Stimulated activated CD4-positive, alpha-beta T cell treated with anti-CD3 and anti-CD28 coated beads, Interleukin-15, amount 100 ng/mL, for 24 hours (primary cell): ENCODE data around the gene PODXL.

Experiments used
- DNase-seq: peaks from one replicate; pipeline ENCODE4 v3.0.0-alpha.2; 2020

Gene PODXL

DNA sequence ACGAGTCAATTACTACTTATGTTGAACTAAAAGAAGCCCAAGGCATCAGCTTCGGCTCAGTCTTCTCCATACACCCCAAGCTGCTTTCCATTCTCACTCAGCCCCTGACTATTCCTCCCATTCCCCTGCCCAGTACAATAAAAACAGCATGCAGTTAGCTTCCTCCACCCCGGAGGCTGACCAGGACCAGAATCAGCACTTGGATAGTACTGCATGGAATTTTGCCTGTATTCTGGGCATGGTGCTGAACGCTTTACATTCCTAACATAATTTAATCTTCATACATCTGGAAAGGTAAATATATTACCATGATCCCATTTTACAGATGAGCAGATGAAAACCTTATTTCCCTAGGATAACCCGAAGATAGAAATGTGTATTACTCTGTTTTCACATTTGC, 7.5 kb upstream of the PODXL start:
- DNase-seq = no peak

DNA sequence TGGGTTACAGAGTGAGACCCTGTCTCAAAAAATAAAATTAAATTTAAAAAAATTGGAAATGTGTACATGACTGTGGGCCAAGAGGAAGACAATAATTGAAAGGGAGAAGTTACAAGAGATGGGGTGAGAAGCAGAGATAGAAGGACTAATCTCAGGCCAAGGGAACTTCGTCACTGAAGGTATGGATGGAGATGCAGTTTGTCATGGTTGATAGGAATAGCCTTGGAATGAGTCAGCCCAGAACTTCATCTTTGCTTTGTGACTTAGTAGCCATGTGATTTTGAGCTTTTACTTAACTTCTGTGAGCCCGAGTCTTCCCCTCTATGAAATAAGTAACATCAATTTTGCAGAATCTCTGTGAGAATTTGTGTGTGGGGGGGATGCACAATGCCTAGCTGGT, 6.5 kb upstream of the PODXL start:
- DNase-seq = no peak

DNA sequence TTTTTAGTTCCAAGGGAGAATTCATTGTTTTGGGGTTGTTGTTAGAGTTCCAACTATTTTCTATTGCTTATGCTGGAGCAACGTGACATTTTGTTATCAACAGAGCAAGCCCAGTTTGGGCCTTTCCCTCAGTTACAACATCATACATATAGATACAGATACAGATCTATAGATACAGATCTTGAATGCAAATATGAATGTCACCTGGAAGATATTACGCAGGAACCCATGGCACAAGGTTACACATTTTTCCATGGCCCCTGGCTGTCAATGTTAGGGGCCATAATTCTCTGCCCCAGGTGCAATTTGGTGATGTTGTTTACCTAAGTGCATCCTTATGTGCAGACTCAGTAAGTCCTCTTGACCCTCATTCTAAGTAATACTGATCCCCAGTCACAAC, 3.6 kb upstream of the PODXL start:
- DNase-seq = no peak

DNA sequence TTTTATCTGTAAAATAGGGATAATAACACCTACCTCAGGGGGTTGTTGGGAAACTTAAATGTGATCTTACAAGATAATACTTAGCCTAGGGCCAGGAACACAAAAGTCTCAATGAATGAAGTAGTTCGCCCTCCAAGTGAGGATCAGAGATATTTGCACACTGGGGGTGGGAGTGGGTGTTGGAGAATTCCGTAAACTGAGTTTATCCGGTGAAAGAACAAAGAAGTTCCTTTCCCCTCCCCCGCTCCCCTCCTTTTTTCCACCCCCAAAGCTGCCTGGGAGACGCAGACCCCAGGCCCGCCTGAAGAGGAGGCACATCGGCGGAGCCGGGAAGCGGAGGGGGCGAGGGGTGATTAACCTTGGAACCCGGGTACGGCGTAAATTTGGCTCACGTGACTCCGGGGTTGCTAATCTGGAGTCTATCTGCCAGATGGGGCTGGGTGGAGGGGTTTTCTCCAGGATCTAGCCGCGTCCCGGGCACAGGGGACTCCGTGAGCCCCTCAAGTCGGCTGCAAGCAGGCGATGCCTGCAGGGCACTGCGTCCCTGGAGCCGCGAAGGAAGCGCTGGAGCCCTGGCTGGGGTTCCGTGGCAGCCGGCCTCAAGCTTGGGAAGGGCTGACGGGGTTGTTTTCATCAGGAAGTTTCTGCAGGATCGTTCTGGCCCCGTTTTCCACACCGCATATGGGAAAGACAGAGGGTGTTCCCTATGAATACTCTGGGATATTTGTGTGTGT, 1.4 kb upstream of the PODXL start:
- DNase-seq = no peak

DNA sequence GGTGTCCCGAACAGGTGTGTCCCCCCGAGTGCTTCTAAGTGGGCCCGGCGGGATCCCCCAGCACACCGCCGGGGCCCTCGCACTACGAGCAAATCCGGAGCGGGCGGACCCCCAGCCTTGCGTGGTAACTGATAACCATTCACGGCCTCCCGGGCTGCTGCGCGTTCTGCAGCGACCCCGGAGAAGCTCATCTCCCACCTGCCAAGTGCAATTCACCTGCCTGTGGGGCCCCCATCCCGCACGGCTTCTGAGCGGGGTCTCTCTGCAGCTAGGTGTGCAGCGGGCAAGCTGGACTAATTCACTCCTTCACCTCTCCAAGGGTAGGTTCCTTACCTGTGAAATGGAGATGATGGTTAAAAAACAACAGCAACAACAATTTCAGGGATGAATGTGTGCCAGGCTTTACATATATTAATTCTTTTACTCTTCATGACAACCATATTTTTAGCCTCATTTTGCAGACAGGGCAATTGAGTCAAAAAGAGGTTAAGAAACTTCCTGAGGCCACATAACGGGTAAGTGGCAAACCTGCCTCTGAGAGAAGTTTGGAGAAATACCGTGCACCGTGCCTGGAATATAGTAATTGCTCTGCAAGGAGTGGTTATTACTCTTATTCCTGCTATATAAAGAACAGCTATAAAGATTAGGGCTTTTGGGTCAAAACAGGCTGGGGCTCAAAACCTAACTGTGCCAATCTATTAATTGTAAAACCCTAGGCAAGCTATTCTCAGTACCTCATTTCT, 652 bp upstream of the PODXL start:
- no peak for DNase-seq

DNA sequence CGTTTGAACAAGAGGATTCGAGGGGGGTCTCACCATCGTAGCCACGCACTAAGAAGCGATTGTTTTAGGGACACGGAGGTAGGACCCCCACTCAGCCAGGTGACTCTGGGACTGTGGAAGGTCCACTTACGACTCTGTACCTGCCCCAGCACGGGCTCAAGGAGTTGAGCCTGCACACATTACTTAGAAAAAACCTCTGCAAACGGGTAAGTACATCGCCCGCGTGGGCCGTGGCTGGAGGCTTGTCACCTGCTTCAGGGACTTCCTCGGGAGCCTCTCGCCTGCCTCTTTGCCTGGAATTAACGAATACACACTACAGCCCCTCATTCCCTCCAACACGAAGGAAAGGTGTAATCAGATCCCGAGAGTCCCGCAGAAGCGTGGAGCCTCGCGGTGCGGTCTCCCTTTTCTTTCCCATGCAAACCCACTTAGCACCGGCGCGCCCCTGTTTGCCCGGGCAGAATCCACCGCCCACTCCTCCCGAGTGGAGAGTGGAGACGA, 826 bp downstream of the PODXL start:
- peak; percentile 35 for DNase-seq

DNA sequence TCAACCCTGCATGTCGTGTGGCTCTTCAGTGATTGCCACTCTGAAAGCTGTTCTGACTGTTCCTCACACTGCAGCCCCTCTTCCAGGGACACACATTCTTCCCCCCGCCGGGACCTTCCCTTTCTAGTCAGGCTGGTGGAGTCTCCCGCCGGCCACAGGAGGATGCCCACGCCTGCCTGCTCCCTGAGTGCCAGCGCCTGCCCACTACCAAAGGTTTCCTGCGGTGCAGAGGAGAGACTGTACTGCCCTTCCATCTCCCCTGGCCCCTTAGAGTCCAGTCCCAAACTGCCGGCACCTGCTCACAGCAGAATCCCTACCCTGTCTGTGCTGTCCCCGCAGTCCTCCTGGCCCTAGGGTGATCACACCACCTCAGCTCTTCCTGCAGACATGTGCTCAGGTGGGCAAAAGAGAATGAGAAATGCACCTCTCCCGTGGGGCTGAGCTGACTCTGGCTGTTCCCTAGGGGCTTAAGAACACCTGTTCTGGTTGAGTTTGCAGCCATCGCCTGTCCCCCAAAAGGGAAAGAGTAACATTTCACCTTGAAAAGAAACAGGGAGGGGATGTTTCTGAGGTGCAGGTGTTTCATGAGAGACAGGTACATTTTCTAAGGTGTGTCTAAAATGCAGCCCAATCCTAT, 1.4 kb downstream of the PODXL start:
- DNase-seq = no peak

DNA sequence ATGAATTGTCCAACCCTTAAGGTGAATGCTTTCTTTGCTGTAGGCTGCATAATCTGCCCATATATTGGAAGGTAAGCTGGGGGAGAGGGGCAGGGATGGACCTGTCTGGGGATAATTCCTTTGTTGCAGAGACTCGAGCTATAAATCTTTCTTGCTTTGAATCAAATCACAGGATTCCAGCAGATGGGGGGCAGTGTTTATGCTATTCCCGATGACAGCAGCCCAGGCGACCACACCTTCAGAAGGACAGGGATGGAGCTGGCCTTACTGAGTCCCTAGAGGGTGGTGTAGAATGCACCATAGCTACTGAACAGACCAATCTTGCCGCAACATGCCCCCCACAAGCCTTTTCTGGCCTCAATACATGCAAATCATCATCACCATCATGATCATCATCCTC, 2.5 kb downstream of the PODXL start:
- no peak for DNase-seq

DNA sequence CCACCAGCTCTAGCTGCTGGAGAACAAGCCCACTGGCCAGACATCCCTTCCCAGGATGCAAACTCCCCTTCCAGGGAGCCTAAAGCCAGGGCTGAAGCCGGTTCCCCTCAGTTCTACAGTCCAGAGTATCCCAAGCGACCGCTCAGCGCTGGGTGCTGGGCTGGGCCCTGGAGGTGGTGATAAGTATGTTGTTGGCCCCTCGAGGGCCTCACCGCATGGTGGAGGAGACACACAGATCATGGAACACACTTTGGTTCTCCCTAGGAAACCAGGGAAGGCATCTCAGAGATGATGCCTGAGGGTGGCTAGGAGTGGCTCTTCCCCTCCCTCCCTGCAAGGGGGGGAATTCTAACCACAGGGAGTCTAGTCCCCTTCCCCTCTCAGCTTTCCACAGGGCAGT, 4.4 kb downstream of the PODXL start:
- DNase-seq = no peak

DNA sequence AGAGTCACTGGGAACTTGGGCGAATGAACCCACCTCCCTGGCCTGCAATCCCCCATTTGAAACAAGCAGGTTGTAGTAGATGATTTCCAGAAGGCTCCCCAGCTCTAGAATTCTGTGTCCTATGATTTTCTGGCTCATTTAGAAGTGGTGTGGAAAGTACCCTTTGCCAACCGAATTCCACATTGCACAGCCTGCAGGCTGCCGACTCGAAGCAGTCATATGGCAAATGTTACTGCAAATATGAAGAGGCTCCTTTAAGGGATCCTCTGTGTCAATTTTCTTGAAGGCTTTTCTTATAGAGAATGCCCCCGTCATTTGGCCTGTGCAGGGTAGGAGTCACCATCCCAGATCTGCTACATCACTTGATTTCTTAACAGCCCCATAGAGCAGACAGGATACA, 5.6 kb downstream of the PODXL start:
- DNase-seq = no peak

DNA sequence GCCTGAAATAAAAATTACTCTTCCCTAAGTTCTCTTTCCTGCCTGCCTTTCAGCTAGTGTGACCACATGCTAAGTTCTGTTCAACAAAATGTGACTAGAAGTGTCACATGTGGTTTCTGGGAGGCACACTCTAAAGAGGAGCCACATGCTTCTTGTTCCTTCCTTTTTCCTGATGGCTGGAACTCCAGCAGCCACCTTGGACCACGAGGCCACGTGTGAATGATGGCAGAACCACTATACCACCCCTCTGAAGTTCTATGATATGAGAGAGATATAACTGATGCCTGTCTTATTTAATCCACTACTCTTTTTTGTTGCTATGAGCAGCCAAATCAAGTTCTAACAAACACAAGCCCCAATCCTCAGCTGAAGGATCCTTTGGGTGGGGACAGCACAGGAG, 8.1 kb downstream of the PODXL start:
- no peak for DNase-seq

DNA sequence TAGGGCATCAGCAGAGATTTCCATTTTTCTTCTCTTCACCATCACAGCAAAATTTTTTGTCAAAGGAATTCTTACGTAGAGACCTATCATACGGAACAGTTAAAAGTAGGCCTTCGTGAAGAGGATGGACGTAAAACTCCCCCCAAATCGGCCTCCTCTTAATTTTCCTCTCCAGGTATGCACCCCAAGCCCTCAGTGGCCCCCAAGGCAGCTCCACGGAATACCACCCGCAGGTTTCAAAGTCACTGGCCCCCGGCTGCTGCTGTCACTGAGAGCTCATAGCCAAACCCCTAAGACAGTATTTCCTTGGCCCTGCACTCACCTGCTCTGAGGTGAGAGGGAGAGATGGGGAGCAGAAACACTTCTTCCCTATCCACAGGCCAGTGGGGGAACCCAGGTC, 8.8 kb downstream of the PODXL start:
- DNase-seq = no peak

DNA sequence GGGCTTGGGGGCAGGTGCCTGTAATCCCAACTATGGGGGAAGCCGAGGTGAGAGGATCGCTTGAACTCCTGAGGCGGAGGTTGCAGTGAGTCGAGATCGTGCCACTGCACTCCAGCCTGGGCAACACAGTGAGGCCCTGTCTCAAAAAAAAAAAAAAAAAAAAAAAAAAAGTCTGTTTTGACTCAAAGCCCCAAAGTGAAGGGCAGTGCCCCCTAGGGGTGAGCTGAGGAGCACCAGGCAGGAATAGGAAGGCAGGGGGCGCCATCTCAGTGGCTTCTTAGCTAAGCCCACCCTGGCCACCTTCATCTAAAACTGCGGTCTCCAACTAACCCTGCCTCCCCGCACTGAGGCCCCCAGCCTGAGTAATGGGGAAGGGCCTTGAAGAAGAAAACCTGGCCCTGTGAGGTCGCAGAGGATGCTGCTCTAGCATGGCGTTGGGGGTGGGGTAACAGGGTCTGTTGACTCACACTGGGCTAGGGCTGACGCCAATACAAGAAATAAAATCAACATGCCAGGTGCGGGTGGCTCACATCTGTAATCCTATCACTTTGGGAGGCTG, 9.8 kb downstream of the PODXL start:
- DNase-seq = peak; percentile 63

DNA sequence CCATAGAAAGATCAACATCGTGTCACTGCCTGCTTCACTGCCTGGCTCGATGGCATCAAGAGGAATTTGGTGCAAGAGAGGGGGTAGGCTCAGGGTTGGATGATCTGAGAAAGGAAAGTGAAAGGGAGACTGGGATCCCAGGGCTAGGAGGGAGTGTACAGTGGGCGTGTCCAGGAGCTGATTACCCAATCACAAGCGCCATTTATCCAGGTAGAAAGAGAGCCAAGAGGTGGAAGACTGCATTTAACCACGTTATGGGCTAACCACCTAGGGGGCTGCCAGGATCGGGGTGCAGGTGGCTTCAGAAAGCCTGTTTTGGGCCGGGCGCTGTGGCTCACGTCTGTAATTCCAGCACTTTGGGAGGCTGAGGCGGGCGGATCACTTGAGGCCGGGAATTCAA, 10.3 kb downstream of the PODXL start:
- DNase-seq = no peak

DNA sequence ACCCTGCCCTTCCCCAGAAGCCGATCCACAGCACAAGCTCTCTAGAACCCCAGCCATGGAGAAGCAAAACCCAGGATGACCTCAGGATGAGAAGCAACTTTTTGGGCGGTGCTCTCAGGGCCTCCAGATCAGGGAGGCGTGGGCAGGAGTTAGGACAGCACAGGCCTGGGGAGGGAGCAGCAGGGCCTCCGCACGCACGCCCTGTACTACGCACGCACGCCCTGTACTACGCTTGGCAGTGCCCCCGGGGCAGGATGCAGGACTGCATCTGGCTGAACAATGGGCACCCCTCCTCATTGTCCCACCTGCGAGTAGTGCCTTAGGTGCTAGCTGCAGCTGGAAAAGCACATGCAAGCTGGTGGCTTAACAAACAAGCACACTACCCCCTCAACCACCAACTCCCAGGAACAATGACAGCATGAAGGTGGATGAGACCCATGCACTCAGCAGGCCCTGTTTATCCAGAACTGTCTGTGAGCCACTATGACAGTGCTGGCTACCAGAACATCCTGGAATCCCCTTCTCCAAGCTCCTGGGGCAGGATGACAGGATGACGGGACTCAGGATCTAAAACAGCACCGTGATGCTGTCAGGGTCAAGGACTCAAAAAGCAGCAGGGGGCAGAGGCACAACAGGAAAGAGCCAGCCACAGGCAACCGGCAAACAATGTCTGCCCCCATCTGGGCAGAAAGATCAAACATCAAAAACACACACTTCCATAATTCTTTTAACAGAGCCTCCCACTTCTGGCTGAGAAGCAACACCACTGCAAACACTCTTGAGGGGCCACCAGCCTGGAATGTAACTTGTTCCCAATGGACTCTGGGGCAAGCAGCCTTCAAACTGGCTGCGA, 11.8 kb downstream of the PODXL start:
- no peak for DNase-seq

DNA sequence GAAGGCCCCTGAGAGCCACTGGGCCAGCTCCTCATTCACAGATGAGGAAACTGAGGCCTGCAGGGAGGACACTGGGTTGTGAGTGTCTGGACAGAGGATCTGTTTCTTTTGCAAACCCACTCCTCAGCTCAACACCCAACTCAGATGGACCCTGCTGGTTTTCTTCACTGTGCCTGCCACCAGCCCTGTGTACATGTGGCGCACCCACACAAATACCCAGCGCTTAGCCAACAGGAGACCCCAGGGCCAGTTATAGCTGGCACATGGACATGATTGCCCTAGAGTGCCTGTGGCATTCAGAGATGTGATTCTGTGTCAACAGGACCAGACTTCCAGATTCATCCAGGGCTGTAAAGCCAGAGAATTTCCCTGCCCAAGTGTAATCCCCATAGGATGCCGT, 12.4 kb downstream of the PODXL start:
- no peak for DNase-seq

DNA sequence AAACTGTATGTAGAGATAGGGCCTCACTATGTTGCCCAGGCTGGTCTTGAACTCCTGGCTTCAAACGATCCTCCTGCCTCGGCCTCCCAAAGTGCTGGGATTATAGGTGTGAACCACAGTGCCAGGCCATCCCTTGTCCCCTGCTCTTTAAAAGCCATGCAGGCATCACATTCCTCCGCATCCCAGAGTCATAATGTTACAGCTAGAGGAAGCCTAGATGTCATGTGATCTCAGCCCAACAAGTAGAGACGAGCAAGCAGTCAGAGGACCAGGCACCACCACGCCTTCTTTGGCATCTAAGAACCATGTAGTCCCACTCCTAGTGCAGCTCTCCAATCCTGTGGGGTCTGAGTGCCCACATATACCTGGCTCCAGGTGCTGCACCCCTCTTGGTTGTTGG, 13.1 kb downstream of the PODXL start:
- DNase-seq = no peak

DNA sequence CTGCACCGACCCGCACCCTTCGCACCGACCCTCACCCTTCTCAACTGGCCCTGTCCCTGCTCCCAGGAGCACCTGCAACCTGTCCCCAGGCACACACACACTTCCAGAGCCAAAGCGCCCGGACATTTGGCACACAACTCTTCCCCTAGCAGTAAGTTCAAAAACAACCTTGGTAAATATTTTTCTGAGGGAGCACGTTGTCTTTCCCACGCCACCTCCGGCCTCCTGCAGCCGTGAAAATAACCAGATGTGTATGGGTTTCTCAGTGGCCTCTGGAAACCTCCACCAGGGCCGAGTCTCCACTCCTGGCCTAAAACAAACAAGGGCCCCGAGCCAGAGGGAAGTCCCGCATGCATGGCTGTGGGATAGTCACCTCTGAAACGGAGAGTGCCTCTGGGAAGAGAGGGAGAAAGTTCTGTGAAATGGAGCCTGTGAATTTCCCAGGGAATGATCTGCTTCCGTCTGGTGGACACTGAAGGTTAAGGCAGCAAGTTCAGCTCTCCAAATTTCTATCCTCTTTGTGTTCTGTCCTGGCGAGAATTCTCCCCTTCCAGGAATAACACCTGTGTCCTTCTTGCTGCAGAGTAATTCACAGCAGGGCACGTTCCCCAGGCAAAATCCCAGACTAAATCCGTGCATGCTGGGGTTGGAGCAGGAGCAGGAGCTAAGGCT, 15.8 kb downstream of the PODXL start:
- no peak for DNase-seq

DNA sequence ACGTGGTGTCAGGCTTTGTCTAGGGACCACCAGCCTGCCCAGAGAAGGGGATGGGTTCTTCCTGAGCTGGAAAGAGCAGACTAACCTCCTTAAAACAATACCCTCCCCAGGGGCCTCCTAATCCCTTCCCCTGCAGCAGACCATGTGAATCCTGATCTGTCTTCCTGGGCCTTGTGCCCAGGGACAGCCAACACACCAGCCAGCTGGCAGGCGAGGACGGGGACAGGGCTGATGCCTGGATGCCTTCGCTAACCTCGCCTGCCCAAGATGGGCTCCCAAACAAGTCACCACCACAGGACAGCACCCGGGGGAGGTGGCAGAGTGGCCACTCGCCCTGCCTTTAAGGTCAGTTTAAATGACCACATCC, 17.6 kb downstream of the PODXL start:
- no peak for DNase-seq

DNA sequence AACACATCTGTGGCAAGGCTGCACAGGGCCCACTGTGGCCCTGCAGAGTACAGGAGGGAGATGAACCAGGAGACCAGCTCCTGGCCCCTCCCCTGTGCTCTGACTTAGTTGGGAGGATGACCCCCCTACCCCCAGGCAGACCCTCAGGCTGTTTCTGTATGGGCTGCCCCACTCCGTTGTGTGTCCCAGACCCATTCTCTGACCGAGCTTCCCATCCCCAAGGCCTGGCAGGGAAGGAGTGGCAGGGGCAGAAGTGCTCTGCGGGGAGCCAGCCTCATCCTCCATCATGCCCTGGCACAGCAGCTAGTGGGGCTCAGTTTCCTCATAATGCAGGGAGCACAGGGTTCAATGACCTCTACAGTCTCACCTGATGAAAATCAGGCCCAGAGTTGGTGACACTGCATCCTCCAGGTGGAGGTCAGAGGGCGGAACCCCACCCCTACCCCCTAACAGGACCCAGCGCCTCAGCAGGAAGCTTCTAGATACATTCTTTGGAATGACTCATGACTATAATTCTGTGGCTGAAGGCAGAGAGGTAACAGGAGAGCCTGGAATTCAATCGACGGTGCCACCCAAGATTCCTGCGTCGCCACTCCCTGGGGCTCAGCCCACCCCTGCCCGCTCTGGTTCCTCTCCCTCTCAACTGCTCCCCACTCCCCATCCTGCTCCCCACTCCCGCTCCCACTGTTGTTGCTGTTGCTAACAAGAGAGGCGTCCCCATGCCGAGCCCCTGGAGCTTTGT, 18.2 kb downstream of the PODXL start:
- DNase-seq = no peak

DNA sequence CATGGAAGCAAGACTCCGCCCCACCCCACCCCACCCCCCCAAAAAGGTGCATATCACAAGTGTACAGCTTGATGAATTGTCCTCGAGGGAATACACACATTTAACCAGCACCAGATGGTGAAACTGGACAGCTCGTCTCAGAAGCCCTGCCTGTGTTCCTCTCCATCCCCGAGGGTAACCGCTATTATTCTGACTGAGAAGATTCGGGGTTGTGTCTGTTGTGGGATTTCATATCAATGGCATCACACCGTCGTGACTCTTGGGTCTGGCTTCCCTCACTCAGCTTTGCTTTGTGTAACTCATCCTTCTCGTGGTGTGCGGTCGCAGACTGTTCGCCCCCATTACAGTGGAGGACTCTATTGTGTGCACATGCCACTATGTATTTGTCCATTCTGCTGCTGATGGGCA, 18.9 kb downstream of the PODXL start:
- DNase-seq = no peak
